Caco-2 (cell line): ENCODE data around the gene HRH2. TPM values are rescaled to one million over a fixed set of nuclear protein-coding genes. Genes with fewer than 3 reads are reported as not detected.

ENCODE experiments used
- Bru-seq: library from RNA; stranded (reverse); fragments of 400-500 nt; gene quantifications from one replicate; lab custom pipeline; 2021; lab: Mats Ljungman, UMichigan
- BruChase-seq, 2 experiments: library from RNA; stranded (reverse); fragments of 400-500 nt; gene quantifications; one replicate each; lab custom pipeline; 2021; lab: Mats Ljungman, UMichigan
- BruUV-seq: library from RNA; stranded (reverse); fragments of 400-500 nt; replicated peaks from 2 replicates; lab custom pipeline; 2021; lab: Mats Ljungman, UMichigan
- CTCF ChIA-PET: fragments of 300-600 bp; sonication (Branson Sonifier 250); formaldehyde crosslinking; loops from one replicate; lab custom pipeline; 2022; ENCODE audit warnings: antibody characterized with exemption; lab: Charles Lee
- POLR2A ChIA-PET: fragments of 300-600 bp; sonication (Branson Sonifier 250); formaldehyde crosslinking; loops from one replicate; lab custom pipeline; 2022; ENCODE audit warnings: antibody characterized with exemption; lab: Charles Lee
- DNase-seq, 2 experiments: peaks; one replicate each; pipeline versions ENCODE4 v3.0.0 to v3.0.0-alpha.2; 2020 to 2022
- H3K27me3 ChIP-seq: replicated peaks from 2 replicates; pipeline ENCODE4 v1.6.0; 2011; ENCODE audit warnings: low read length; ENCODE audit not compliant: control insufficient read depth, insufficient read depth
- H3K36me3 ChIP-seq: 2 replicates; pipeline ENCODE4 v1.5.1; 2011; ENCODE audit warnings: low read length; ENCODE audit not compliant: control insufficient read depth, insufficient read depth
- H3K4me1 ChIP-seq: fragments of 250-450 bp; sonication (Bioruptor Pico); 2 replicates; pipeline ENCODE4 v1.5.1; 2020; ENCODE audit warnings: mild to moderate bottlenecking
- H3K4me3 ChIP-seq: 2 replicates; pipeline ENCODE4 v1.5.1; 2011; ENCODE audit warnings: low read depth, mild to moderate bottlenecking, control low read depth, low read length
- H3K9me3 ChIP-seq: fragments of 250-450 bp; sonication (Bioruptor Pico); 2 replicates; pipeline ENCODE4 v1.5.1; 2020; ENCODE audit warnings: mild to moderate bottlenecking, moderate library complexity
- H3K27ac Mint-ChIP-seq: one replicate; pipeline ENCODE4 v1.8.0; 2022; ENCODE audit warnings: mixed read lengths; ENCODE audit not compliant: unreplicated experiment
- H3K27me3 Mint-ChIP-seq: one replicate; pipeline ENCODE4 v1.8.0; 2022; ENCODE audit warnings: mixed read lengths; ENCODE audit not compliant: insufficient read depth, unreplicated experiment
- H3K36me3 Mint-ChIP-seq: one replicate; pipeline ENCODE4 v1.8.0; 2022; ENCODE audit warnings: mild to moderate bottlenecking, mixed read lengths; ENCODE audit not compliant: insufficient read depth, unreplicated experiment
- H3K4me1 Mint-ChIP-seq: one replicate; pipeline ENCODE4 v1.8.0; 2022; ENCODE audit warnings: low read depth, mixed read lengths; ENCODE audit not compliant: unreplicated experiment
- H3K4me3 Mint-ChIP-seq: one replicate; pipeline ENCODE4 v1.8.0; 2022; ENCODE audit warnings: mild to moderate bottlenecking, moderate library complexity, mixed read lengths; ENCODE audit not compliant: unreplicated experiment
- H3K9me3 Mint-ChIP-seq: one replicate; pipeline ENCODE4 v1.8.0; 2022; ENCODE audit warnings: mixed read lengths; ENCODE audit not compliant: unreplicated experiment
- intact Hi-C: fragments of 100-400 bp; cut with micrococcal nuclease; formaldehyde crosslinking; loops from one replicate; pipeline ENCODE4 v1.10.0; 2022; ENCODE audit not compliant: unreplicated experiment
- long read RNA-seq: library from polyadenylated mRNA; stranded (forward); transcript quantifications from one replicate; pipeline ENCODE4 v2.0.0, GENCODE V29; 2022
- total RNA-seq: library from RNA; stranded (reverse); gene quantifications from 2 replicates; pipeline ENCODE4 v1.2.3, GENCODE V29; 2022
- TF ChIP-seq, protein P1 (sequence below), 2 experiments: fragments of 200-600 bp in 1 of 2; IDR thresholded peaks; 1 replicate in 1 of 2; 2 replicates in 1 of 2; pipeline versions ENCODE4 v1.5.1 to v1.8.0; 2011 to 2022; ENCODE audit warnings: antibody characterized with exemption in 1 of 2, control low read depth in 1 of 2, inconsistent platforms in 1 of 2, low read depth in 1 of 2, low read length in 1 of 2, mild to moderate bottlenecking in 1 of 2, moderate library complexity in 1 of 2; ENCODE audit not compliant: insufficient read depth in 1 of 2, severe bottlenecking in 1 of 2, unreplicated experiment in 1 of 2

HRH2 gene, protein sequence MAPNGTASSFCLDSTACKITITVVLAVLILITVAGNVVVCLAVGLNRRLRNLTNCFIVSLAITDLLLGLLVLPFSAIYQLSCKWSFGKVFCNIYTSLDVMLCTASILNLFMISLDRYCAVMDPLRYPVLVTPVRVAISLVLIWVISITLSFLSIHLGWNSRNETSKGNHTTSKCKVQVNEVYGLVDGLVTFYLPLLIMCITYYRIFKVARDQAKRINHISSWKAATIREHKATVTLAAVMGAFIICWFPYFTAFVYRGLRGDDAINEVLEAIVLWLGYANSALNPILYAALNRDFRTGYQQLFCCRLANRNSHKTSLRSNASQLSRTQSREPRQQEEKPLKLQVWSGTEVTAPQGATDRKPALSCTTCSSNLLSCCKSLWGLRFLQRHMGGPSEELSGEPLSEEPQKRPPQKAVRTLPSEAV
- not detected in 2 replicates for total RNA-seq
- Bru-seq, nascent RNA: percentile 1 among the genes with signal in this experiment
- percentile 2 among the genes with signal in this experiment for BruChase-seq, experiment 1, labeled RNA remaining after a 2-hour chase
- percentile 2 among the genes with signal in this experiment for BruChase-seq, experiment 2, labeled RNA remaining after a 6-hour chase
- long read RNA-seq: 0 reads

DNA sequence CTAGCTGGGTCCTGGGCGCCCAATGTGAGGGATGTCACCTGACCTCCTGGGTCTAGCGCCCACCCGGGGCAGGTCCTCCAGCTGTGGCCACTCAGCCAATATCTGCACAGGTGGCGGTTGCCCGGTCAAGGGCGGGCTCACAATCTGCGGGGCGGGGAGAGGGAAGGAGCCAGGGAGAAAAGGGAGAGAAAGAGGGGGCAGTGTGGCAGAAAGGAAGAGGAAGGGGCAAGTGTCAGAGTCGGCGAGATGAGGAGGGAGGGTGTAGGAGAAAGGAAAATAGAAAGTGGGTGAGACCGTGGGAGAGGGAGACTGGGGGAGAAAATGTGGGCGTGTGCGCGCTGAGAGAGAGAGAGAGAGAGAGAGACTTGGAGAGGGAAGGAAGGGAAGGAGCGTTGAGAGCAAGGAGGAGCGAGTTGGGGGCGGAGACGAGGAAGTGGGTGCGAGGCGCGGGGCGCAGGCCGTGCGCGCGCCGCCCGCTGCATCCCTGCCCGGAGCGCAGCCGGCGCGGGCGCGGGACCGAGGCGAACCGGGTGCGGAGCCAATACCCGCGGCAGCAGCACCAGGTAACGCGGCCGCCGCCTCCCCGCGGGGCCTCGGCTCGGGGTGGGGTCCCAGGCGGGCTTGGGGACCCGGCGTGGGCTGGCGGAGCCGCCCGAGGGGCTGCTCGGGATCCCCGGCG is at the start of gene HRH2:
Gene HRH2 (plus strand): TSS at position 479 of the 679 bp plus-strand sequence. CDS start 25,163 bp downstream, outside the sequence.
- Histone ChIP-seq H3K9me3 (no peaks in the 10 kb centered on the region), H3K36me3 (no peaks in the 10 kb centered on the region), H3K4me3 (no peak within 1 kb of the TSS), H3K27me3 (no peaks in the 10 kb centered on the region), H3K4me1 (peaks cover 6% of the 10 kb centered on the region; the same call in 1 of the 2 replicates)
- CTCF ChIA-PET: no interaction called here
- H3K27me3 Mint-ChIP-seq: no peaks in the 10 kb centered on the region
- H3K9me3 Mint-ChIP-seq: no peaks in the 10 kb centered on the region
- DNase-seq: no peak
- TF ChIP-seq, protein P1, sequence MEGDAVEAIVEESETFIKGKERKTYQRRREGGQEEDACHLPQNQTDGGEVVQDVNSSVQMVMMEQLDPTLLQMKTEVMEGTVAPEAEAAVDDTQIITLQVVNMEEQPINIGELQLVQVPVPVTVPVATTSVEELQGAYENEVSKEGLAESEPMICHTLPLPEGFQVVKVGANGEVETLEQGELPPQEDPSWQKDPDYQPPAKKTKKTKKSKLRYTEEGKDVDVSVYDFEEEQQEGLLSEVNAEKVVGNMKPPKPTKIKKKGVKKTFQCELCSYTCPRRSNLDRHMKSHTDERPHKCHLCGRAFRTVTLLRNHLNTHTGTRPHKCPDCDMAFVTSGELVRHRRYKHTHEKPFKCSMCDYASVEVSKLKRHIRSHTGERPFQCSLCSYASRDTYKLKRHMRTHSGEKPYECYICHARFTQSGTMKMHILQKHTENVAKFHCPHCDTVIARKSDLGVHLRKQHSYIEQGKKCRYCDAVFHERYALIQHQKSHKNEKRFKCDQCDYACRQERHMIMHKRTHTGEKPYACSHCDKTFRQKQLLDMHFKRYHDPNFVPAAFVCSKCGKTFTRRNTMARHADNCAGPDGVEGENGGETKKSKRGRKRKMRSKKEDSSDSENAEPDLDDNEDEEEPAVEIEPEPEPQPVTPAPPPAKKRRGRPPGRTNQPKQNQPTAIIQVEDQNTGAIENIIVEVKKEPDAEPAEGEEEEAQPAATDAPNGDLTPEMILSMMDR (IDR thresholded peaks at IDR 0.05; ENCODE audit: insufficient read depth in 1 of 2, low read depth in 1 of 2, low read length in 1 of 2, severe bottlenecking in 1 of 2, unreplicated experiment in 1 of 2): no peak
- POLR2A ChIA-PET: no interaction called here
- H3K36me3 Mint-ChIP-seq: no peaks in the 10 kb centered on the region
- H3K27ac Mint-ChIP-seq: no peak within 1 kb of the TSS
- no TSS peak for BruUV-seq
- H3K4me3 Mint-ChIP-seq: no peak within 1 kb of the TSS
- intact Hi-C loops: no loop called here
- H3K4me1 Mint-ChIP-seq: no peaks in the 10 kb centered on the region

DNA sequence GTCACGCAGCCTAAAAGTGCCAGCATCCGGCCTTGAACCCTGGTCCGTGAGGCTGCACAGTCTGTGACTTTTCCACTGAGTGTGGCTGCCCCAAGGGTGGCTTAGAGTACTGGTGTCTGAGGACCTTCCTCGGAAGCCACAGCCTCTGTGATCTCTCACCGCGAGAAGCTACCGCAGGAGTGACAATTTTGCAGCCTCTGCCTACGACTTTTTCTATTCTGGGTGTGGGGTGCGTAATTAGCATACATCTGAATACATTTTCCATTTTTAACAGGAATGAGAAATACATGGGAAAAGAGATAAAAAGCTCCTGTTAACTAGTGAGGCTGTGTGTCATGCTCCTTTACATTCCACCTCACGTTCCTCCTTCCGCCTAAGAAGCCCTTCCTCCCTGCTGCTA is 48.3 kb upstream of the HRH2 start:
- H3K9me3 ChIP-seq: no peaks in the 10 kb centered on the region
- CTCF ChIA-PET: no interaction called here
- H3K4me3 Mint-ChIP-seq: no peak overlapping the region

DNA sequence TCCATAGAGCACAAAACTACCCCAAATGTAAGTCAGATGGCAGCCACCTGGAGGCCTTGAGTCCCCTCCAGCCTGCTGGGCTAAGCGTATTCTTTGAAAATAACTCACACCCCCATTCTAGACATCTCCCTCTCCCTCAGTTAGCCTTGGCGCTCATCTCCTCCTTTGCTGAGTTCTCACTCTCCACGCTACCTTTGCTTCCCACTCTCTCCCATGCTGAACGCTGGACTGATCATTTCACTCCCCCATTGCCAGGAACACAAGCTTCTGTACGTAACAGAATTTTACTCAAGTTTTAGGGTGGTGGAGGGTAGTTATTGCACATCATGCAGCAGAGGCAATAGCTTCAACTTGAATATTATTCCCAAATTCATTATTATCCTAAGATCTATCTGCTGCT is 47.5 kb upstream of the HRH2 start:
- TF ChIP-seq, protein P1 (IDR thresholded peaks at IDR 0.05; ENCODE audit: insufficient read depth in 1 of 2, low read depth in 1 of 2, low read length in 1 of 2, severe bottlenecking in 1 of 2, unreplicated experiment in 1 of 2): no peak
- Mint-ChIP-seq H3K27me3 (peaks cover 25% of the 10 kb centered on the region), H3K4me3 (no peak overlapping the region), H3K4me1 (no peaks in the 10 kb centered on the region), H3K36me3 (no peaks in the 10 kb centered on the region), H3K27ac (no peak overlapping the region), H3K9me3 (peaks cover 5% of the 10 kb centered on the region)
- DNase-seq: no peak
- POLR2A ChIA-PET: no interaction called here
- Histone ChIP-seq H3K27me3 (no peaks in the 10 kb centered on the region), H3K9me3 (no peaks in the 10 kb centered on the region), H3K4me3 (no peak overlapping the region), H3K36me3 (no peaks in the 10 kb centered on the region), H3K4me1 (no peaks in the 10 kb centered on the region)
- no TSS peak for BruUV-seq
- intact Hi-C loops: no loop called here
- CTCF ChIA-PET: no interaction called here

More for the DNA sequence above, 48.3 kb upstream of the HRH2 start:
- intact Hi-C loops: no loop called here
- Histone ChIP-seq H3K36me3 (no peaks in the 10 kb centered on the region), H3K4me3 (no peak overlapping the region), H3K4me1 (no peaks in the 10 kb centered on the region), H3K27me3 (no peaks in the 10 kb centered on the region)
- peaks cover 14% of the 10 kb centered on the region for H3K9me3 Mint-ChIP-seq
- no peak overlapping the region for H3K27ac Mint-ChIP-seq
- TF ChIP-seq, protein P1 (IDR thresholded peaks at IDR 0.05; ENCODE audit: insufficient read depth in 1 of 2, low read depth in 1 of 2, low read length in 1 of 2, severe bottlenecking in 1 of 2, unreplicated experiment in 1 of 2): no peak
- H3K36me3 Mint-ChIP-seq: no peaks in the 10 kb centered on the region
- H3K27me3 Mint-ChIP-seq: peaks cover 30% of the 10 kb centered on the region
- no TSS peak for BruUV-seq
- POLR2A ChIA-PET: no interaction called here
- no peak for DNase-seq
- H3K4me1 Mint-ChIP-seq: no peaks in the 10 kb centered on the region
